GM21360 (cell line): ENCODE measurements around the gene CHERP.
"Not testable (repeated sequence)": the region's sequence is repeated elsewhere in the genome, so short reads cannot be mapped to it uniquely, and the experiment has no call there.

Experiments used
- ATAC-seq: cut with Tn5 transposase; IDR thresholded peaks from one replicate; pipeline ENCODE4 v1.9.1; 2021; ENCODE audit warnings: mild to moderate bottlenecking, moderate library complexity; ENCODE audit not compliant: unreplicated experiment

CHERP gene

DNA sequence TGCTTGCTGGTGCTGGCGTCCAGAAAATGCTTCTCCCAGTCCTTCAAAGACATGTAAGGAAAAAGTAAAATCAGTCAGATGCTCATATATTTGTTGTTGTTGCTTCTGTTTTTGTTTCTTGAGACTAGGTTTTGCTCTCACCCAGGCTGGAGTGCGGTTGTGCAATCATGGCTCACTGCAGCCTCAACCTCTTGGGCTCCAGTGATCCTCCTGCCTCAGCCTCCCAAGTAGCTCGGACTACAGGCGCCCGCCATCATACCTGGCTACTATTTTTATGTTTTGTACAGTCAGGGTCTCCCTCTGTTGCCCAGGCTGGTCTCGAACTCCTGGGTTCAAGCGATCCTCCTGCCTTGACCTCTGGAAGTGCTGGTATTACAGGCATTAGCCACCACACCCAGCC is 59.5 kb downstream of the CHERP start:
- ATAC-seq: no peak

DNA sequence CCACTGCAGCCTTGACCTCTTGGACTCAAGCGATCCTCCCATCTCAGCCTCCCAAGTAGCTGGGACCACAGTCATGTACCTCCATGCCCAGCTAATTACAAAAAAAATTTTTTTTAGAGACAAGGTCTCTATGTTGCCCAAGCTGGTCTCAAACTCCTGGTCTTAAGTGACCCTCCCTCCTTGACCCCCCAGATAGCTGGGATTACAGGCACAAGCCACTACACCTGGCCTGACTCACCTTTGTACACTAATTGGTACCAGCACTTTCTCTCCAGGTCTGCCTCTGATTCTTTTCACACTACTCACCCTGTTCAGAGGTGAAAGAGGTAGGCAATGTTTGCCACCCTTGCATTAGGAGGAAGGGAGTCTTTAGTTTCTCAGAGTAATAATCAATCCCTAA is 64.9 kb downstream of the CHERP start:
- no peak for ATAC-seq

DNA sequence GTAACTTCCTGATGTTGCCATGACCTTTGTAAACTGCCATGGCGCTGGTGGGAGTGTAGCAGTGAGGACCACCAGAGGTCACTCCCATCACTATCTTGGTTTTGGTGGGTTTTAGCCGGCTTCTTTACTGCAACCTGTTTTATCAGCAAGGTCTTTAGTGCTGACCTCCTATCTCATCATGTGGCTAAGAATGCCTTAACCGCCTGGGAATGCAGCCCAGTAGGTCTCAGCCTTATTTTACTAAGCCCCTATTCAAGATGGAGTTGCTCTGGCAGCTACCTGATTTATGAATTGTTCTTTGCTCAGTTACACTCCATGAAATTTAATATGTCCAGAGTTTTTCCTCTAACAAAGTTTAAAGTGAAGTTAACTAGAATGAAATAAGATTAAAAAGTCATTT is 65.8 kb downstream of the CHERP start:
- ATAC-seq: no peak

DNA sequence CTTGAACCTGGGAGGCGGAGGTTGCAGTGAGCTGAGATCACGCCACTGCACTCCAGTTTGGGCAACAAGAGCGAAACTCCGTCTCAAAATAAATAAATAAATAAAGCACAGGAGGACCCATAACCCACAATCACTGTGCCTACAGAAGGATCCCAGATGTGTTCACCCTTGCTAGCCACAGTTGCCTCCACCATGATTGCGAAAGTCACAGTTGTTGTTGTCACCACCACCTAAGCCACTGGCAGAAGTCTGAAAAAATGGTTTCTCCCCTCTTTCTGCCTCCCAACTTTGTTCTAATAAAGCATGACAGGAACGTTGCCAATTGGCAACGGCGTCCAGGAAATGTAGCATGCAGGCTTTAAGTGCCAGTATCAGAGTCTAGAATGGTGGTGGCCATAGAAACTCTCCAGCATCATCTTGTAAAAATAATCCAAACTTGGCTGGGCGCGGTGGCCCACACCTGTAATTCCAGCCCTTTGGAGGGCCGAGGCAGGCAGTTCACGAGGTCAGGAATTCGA is 68.3 kb downstream of the CHERP start:
- no peak for ATAC-seq

DNA sequence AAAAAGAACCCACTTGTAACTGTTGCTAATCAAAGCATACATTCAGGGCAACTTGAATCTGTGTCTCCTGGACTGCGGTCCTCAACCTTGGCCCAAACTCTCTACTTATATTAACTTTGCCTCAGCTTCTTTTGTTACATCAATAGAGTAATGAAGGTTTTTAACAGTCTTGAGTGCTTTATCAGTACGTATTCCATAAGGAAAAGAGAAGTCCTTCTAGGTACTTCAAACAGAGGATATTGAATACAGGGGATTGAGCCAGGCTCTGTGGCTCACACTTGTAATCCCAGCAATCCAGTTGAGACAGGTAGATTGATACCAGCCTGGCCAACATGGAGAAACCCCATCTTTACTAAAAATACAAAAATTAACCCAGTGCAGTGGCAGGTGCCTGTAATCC is 69.2 kb downstream of the CHERP start:
- no peak for ATAC-seq

DNA sequence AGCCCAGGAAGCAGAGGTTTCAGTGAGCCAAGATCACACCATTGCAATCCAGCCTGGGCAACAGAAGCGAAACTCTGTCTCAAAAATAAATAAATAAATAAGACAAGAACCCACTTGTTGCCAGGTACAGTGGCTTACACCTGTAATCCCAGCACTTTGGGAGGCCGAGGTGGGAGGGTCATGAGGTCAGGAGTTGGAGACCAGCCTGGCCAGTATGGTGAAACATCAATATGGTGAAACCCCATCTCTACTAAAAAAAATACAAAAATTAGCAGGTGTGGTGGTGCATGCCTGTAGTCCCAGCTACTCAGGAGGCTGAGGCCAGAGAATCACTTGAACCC is 69.7 kb downstream of the CHERP start:
- ATAC-seq: not testable (repeated sequence)

DNA sequence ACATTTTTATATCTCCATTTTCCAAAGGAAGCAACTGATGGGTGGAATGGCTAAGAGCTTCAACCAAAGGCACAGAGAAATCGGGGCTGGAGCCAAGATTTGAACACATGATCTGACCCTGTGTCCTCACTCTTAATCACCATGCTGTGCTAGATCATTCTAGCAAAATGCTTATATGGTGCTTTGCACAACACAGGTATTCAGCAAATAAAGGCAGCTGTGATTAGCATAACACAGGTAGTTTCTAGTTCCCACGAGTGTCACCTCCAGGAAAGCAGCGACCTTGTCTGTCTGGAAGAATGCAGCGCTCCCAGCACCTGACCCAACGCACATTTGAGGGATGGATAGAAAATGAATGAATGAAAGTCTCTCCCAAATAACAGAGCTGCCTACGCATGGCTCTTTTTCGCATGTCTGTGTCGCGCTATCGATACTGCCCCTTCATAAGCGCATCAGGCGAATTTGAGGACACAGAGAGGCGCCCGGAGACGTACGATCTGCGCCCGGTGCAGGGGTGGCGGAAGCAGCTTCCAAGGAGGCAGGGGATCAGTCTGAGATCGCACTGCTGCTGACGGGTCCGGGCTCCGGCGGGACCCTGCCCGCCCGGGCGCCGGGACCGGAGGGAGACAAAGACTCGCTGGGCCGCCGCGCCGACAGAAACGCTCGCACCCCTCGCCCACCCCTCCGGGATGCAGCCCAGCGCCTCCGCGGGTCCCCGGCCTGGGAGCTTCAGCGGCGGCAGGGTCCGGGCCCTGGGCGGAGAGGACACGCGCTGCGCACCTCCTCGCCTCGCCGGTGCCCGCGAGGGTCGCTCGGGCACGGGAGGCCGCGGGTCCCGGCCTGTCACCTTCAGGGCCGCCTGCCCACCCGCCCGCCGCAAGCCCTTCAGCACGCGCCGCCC is 71.1 kb downstream of the CHERP start:
- ATAC-seq: peak; percentile 32

DNA sequence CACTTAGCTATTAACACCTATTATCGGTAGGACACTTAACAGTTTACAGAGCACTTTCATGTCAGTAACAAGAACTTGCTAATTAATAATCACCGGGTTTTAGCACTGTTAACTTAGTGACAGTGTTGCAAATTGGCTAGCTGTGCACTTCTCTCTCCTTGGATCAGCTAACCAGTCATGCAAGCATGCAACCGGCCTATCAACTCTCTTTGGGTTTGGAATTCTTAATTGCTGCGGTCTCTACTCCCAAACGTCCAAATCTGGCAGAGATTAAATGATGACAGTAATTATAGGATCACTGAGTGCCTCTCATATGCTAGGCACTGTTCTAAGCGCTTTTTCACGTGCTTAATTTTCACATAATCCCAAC is 71.7 kb downstream of the CHERP start:
- no peak for ATAC-seq
